Astrocyte of the cerebellum (primary cell): ENCODE results near the gene RAMACL.

ENCODE experiments used
- DNase-seq: peaks from one replicate; pipeline ENCODE4 v3.0.0-alpha.2; 2011; ENCODE audit warnings: low read depth
- H3K4me3 ChIP-seq: 2 replicates; pipeline ENCODE4 v1.5.1; 2011; ENCODE audit warnings: mild to moderate bottlenecking, low read depth, low read length, moderate library complexity
- in situ Hi-C: cut with HindIII; loops from 2 replicates; pipeline ENCODE4 v1.10.0; 2017; ENCODE audit warnings: low sequenced_read_pairs
- TF ChIP-seq, protein P1 (sequence below): IDR thresholded peaks from 2 replicates; pipeline ENCODE4 v1.5.1; 2012; ENCODE audit warnings: low read length, low read depth, moderate library complexity, mild to moderate bottlenecking; ENCODE audit errors: missing control alignments

RAMACL gene

GRCh38 chr6:166552600-166552999 lies 33.9 kb downstream of the RAMACL start:
- no peak for DNase-seq
- in situ Hi-C loops, result no loop called here
- no peak overlapping the region for H3K4me3 ChIP-seq
- TF ChIP-seq, protein P1, sequence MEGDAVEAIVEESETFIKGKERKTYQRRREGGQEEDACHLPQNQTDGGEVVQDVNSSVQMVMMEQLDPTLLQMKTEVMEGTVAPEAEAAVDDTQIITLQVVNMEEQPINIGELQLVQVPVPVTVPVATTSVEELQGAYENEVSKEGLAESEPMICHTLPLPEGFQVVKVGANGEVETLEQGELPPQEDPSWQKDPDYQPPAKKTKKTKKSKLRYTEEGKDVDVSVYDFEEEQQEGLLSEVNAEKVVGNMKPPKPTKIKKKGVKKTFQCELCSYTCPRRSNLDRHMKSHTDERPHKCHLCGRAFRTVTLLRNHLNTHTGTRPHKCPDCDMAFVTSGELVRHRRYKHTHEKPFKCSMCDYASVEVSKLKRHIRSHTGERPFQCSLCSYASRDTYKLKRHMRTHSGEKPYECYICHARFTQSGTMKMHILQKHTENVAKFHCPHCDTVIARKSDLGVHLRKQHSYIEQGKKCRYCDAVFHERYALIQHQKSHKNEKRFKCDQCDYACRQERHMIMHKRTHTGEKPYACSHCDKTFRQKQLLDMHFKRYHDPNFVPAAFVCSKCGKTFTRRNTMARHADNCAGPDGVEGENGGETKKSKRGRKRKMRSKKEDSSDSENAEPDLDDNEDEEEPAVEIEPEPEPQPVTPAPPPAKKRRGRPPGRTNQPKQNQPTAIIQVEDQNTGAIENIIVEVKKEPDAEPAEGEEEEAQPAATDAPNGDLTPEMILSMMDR, result no peak

DNA sequence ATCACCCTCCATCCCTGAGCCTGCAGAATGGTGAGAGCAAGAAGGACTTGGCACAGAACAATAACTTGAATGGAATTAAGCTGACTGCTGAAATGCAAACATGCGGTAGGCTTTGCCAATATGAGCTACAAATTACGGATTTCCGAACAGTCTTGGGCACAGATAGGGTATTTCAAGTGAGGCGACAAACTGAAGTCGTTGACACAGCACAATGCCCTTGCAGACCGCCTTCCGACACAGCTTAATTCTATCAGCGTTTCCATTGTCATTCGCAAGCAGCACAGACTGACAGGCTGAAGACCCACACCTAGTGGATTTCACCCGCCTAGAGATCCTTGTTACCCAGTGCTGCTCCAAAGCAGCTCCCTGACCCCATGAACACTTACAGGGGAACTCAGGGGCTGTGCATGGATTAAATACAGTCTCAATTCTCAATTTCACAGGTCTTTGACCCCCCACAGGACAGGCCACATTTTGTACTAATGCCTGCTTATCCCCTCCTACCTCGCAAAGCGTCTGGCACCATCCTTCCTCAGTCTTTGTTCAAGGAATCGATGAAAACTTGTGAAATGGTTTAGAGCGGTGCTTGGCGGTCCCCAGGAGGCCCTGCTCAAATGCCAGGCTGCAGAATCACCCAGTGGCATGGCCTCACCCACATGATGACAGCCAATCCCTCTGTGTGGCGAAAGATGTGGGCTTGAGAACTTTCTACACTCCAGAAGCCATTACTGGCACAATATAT lies 34.6 kb downstream of the RAMACL start:
- TF ChIP-seq, protein P1, result no peak
- in situ Hi-C loops, result no loop called here
- H3K4me3 ChIP-seq, result no peak overlapping the region
- no peak for DNase-seq

DNA sequence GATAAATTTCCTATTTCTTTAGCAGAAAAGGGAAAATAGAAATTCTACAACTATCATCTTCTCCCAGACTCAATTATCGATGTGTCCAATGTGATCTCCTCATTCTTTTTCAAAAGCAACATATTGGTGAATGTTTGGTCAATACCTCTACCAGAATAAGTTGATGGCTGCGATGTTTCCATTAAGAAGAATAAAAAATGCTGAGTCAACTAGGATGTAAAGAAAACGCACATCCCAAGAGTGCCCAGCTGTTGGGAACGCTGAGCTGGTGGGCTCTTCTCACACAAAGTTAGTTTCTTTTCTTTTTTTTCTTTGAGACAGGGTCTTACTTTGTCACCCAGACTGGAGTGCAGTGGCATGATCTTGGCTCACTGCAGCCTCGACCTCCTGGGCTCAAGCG lies 39.8 kb downstream of the RAMACL start:
- TF ChIP-seq, protein P1, result no peak
- in situ Hi-C loops, result no loop called here
- DNase-seq, result no peak
- no peak overlapping the region for H3K4me3 ChIP-seq

- no peak overlapping the region for H3K4me3 ChIP-seq
- no peak for DNase-seq
- TF ChIP-seq, protein P1, result no peak
- in situ Hi-C loops, result no loop called here
Measured at GRCh38 chr6:166545156-166546034, 41.1 kb downstream of the RAMACL start.

- in situ Hi-C loops, result no loop called here
- H3K4me3 ChIP-seq, result no peak overlapping the region
- TF ChIP-seq, protein P1, result no peak
- no peak for DNase-seq
Measured at GRCh38 chr6:166544296-166544605, 42.2 kb downstream of the RAMACL start.

- TF ChIP-seq, protein P1, result no peak
- DNase-seq, result no peak
- in situ Hi-C loops, result no loop called here
- no peak overlapping the region for H3K4me3 ChIP-seq
Measured at GRCh38 chr6:166543603-166544295, 42.7 kb downstream of the RAMACL start.
